ENCODE measurements around the gene SGCA.

SGCA gene

GRCh38 chr17:50149417-50150353 is 16.1 kb upstream of the SGCA start:
- Histone ChIP-seq H3K79me2 (ENCODE audit: control insufficient read depth, low read length) (peaks cover 65% of the 10 kb centered on the region), H3K4me3 (ENCODE audit: low read length) (peak overlapping the region; percentile 90), H3K9me3 (ENCODE audit: control insufficient read depth, insufficient read depth, low read length) (no peaks in the 10 kb centered on the region), H3K9me2 (replicated peaks; ENCODE audit: control insufficient read depth, low read length) (no peaks in the 10 kb centered on the region), H4K20me1 (ENCODE audit: control insufficient read depth, insufficient read depth, low read depth, low read length) (0 out of 2 replicates have a peak, but pooled peaks cover 8% of the 10 kb centered on the region), H3K4me1 (ENCODE audit: control insufficient read depth, low read length) (peaks cover 57% of the 10 kb centered on the region), H3K36me3 (ENCODE audit: control insufficient read depth, low read length) (peaks cover 47% of the 10 kb centered on the region), H3F3A (ENCODE audit: control insufficient read depth, insufficient read depth) (peaks cover 12% of the 10 kb centered on the region), H3K27ac (ENCODE audit: low read depth, low read length) (peak overlapping the region; percentile 96), H3K27me3 (ENCODE audit: control insufficient read depth, low read length) (no peaks in the 10 kb centered on the region), H3K4me2 (ENCODE audit: low read length) (peak overlapping the region; percentile 86)
- TF ChIP-seq CTCF (IDR thresholded peaks at IDR 0.05; ENCODE audit: low read depth, low read length, poor library complexity, severe bottlenecking) (no peak), EZH2phosphoT487 (IDR thresholded peaks at IDR 0.05; ENCODE audit: borderline replicate concordance, low read length) (no peak)

- H3K79me2 ChIP-seq (ENCODE audit: control insufficient read depth, low read length) = peaks cover 57% of the 10 kb centered on the region
- H3K9me3 ChIP-seq (ENCODE audit: control insufficient read depth, insufficient read depth, low read length) = no peaks in the 10 kb centered on the region
- H3F3A ChIP-seq (ENCODE audit: control insufficient read depth, insufficient read depth) = peaks cover 12% of the 10 kb centered on the region
- peaks cover 39% of the 10 kb centered on the region for H3K36me3 ChIP-seq (ENCODE audit: control insufficient read depth, low read length)
- peaks cover 57% of the 10 kb centered on the region for H3K4me1 ChIP-seq (ENCODE audit: control insufficient read depth, low read length)
- H3K9me2 ChIP-seq (replicated peaks; ENCODE audit: control insufficient read depth, low read length) = no peaks in the 10 kb centered on the region
- H3K27ac ChIP-seq (ENCODE audit: low read depth, low read length) = peak within 1 kb of the TSS; percentile 96
- H3K4me3 ChIP-seq (ENCODE audit: low read length) = peak within 1 kb of the TSS; percentile 90
- TF ChIP-seq EZH2phosphoT487 (IDR thresholded peaks at IDR 0.05; ENCODE audit: borderline replicate concordance, low read length) = no peak
- TF ChIP-seq CTCF (IDR thresholded peaks at IDR 0.05; ENCODE audit: low read depth, low read length, poor library complexity, severe bottlenecking) = no peak
- 0 out of 2 replicates have a peak, but pooled peaks cover 8% of the 10 kb centered on the region for H4K20me1 ChIP-seq (ENCODE audit: control insufficient read depth, insufficient read depth, low read depth, low read length)
- H3K4me2 ChIP-seq (ENCODE audit: low read length) = peak within 1 kb of the TSS; percentile 99
- no peaks in the 10 kb centered on the region for H3K27me3 ChIP-seq (ENCODE audit: control insufficient read depth, low read length)
Observed at GRCh38 chr17:50150354-50151040, 15.3 kb upstream of the SGCA start, which contains the start of gene PPP1R9B. Gene PPP1R9B, minus strand, starts transcription at chr17:50150677. Its CDS starts 164 bp downstream, at chr17:50150513.

GRCh38 chr17:50151041-50151936 is 14.5 kb upstream of the SGCA start:
- TF ChIP-seq CTCF (IDR thresholded peaks at IDR 0.05; ENCODE audit: low read depth, low read length, poor library complexity, severe bottlenecking) (peak; percentile 26), EZH2phosphoT487 (IDR thresholded peaks at IDR 0.05; ENCODE audit: borderline replicate concordance, low read length) (no peak)
- Histone ChIP-seq H3K27ac (ENCODE audit: low read depth, low read length) (peak overlapping the region; percentile 96), H3K4me1 (ENCODE audit: control insufficient read depth, low read length) (peaks cover 52% of the 10 kb centered on the region), H3K9me3 (ENCODE audit: control insufficient read depth, insufficient read depth, low read length) (no peaks in the 10 kb centered on the region), H3K27me3 (ENCODE audit: control insufficient read depth, low read length) (no peaks in the 10 kb centered on the region), H3K4me3 (ENCODE audit: low read length) (peak overlapping the region; percentile 90), H4K20me1 (ENCODE audit: control insufficient read depth, insufficient read depth, low read depth, low read length) (0 out of 2 replicates have a peak, but pooled peaks cover 3% of the 10 kb centered on the region), H3F3A (ENCODE audit: control insufficient read depth, insufficient read depth) (peaks cover 12% of the 10 kb centered on the region), H3K36me3 (ENCODE audit: control insufficient read depth, low read length) (peaks cover 31% of the 10 kb centered on the region), H3K9me2 (replicated peaks; ENCODE audit: control insufficient read depth, low read length) (no peaks in the 10 kb centered on the region), H3K4me2 (ENCODE audit: low read length) (peak overlapping the region; percentile 99), H3K79me2 (ENCODE audit: control insufficient read depth, low read length) (peaks cover 49% of the 10 kb centered on the region)
